MM.1S (cell line): ENCODE data around the gene ZNF766.

Experiments
- EZH2phosphoT487 ChIP-seq: fragments of 300-600 bp; sonication (generic); IDR thresholded peaks from 2 replicates; pipeline ENCODE4 v1.6.1; 2018; ENCODE audit warnings: antibody characterized with exemption, low read length
- TF ChIP-seq, protein P1 (sequence below): fragments of 300-600 bp; sonication (generic); IDR thresholded peaks from 2 replicates; pipeline ENCODE4 v1.5.1; 2016; ENCODE audit warnings: antibody characterized with exemption, low read length, mixed read lengths

DNA sequence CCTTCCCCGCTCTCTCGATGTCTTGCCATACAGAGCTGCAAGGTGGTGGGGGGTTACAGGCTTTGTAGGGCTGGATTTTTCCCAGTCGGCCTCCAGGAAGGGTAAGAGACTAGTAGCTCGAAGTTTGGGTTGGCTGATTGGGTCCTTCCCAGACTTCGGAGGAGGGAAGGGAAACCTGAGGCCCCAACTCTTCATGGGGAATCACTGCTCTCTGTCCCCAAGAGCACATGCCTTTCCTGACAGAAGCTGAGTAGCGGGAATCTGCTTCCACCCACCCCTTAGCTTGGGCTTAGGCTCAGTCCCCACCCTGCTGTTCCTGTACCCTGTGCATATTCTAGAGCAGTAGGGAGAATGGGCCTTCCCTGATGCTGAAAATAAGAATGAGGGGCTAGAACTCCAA is 39.9 kb upstream of the ZNF766 start:
- TF ChIP-seq, protein P1, sequence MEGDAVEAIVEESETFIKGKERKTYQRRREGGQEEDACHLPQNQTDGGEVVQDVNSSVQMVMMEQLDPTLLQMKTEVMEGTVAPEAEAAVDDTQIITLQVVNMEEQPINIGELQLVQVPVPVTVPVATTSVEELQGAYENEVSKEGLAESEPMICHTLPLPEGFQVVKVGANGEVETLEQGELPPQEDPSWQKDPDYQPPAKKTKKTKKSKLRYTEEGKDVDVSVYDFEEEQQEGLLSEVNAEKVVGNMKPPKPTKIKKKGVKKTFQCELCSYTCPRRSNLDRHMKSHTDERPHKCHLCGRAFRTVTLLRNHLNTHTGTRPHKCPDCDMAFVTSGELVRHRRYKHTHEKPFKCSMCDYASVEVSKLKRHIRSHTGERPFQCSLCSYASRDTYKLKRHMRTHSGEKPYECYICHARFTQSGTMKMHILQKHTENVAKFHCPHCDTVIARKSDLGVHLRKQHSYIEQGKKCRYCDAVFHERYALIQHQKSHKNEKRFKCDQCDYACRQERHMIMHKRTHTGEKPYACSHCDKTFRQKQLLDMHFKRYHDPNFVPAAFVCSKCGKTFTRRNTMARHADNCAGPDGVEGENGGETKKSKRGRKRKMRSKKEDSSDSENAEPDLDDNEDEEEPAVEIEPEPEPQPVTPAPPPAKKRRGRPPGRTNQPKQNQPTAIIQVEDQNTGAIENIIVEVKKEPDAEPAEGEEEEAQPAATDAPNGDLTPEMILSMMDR, result no peak
- TF ChIP-seq EZH2phosphoT487, result no peak
